H54 (cell line): ENCODE results near the gene SLC28A1.

Source experiments
- DNase-seq: peaks from one replicate; pipeline ENCODE4 v3.0.0; 2011; ENCODE audit warnings: low spot score, mixed read lengths; ENCODE audit not compliant: insufficient read length
- FAIRE-seq: peaks from 3 replicates; lab custom pipeline; 2011; peaks lifted over from hg19 to GRCh38; lab: Jason Lieb, UNC
- POLR2A ChIP-seq: IDR thresholded peaks from 2 replicates; pipeline ENCODE4 v1.6.1; 2011; ENCODE audit warnings: low read depth, mild to moderate bottlenecking, low read length

The SLC28A1 gene

DNA sequence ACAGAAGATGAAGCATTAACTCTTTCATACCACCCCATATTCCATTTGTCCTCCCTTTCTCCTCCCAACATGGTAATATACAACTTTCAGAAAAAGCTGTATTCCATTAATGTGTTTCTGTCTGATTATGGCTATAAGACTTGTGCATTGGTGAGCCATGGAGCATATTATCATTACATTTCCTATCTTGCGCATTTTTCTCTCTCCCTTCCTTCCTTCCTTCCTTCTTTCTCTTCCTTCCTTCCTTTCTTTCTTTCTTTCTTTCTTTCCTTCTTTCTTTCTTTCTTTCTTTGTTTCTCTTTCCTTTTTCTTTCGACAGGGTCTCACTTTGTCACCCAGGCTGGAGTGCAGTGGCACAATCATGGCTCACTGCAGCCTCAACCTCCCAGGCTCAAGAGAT lies 71.7 kb downstream of the SLC28A1 start:
- TF ChIP-seq POLR2A, result no peak
- FAIRE-seq, result no peak
- no peak for DNase-seq

DNA sequence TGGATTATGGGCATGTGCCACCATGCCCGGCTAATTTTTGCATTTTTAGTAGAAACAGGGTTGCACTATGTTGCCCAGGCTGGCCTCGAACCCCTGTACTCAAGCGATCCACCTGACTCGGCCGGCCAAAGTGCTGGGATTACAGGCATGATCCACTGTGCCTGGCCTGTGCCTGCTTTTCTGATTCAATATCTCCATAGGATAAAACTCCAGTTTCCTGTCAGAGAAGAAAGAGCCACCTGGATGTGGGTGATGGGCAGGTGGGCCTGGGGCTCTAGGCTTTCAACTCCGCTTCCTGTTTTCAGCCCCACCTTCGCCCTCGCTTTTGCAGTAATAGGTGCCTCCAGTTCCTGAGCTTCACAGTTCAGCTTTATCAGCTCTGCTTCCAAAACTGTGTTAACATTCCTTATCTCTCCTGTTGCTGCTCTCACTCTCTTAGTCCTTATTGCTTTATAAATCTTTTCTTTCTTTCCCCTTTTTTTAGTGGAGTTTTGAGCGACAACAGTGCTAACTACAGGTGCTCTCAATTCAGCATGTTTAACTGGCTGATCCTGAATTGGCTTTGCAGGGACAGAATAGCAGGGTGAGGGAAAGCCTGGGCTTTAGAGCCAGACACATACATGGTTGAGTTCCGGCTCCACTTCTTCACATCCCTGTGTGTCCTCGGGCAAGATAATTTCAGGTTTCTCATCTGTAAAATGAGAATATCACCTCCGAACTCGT lies 76.1 kb downstream of the SLC28A1 start:
- no peak for TF ChIP-seq POLR2A
- no peak for DNase-seq
- FAIRE-seq, result no peak

DNA sequence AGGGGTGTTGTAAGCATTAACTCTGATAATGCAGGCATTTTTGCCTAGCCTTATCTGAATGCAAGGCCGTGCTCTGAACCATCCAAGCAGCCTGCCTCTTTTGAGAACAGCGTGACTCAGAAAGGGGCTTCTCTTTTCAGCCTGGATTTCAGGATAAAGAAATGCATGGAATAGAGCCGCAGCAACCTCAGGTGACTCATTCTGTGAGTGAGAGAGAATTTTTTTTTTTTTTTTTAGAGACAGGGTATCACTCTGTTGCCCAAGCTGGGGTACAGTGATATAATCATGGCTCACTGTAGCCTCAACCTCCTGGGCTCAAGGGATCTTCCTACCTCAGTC lies 76.6 kb downstream of the SLC28A1 start:
- FAIRE-seq (no peak), DNase-seq (peak; percentile 35)
- TF ChIP-seq POLR2A, result no peak

DNA sequence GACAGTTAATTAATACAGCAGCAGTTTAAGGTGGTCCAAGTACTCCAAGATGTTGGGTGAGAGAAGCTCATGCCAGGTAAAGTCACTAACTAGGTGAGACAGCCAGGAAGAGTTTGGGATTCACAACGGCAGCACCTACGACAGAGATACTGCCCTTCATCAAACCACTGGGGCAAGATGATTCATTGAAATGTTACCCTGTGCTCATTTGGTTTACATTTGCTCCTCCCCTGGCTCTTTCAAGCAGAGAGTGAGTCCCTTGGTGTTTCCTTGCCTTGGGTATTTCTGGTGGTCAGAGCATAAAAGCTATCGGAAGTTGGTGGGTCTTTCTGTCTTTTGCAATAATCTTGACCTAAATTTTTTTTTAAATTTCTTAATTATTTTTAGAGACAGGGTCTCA lies 77.2 kb downstream of the SLC28A1 start:
- no peak for TF ChIP-seq POLR2A
- FAIRE-seq (no peak), DNase-seq (no peak)

DNA sequence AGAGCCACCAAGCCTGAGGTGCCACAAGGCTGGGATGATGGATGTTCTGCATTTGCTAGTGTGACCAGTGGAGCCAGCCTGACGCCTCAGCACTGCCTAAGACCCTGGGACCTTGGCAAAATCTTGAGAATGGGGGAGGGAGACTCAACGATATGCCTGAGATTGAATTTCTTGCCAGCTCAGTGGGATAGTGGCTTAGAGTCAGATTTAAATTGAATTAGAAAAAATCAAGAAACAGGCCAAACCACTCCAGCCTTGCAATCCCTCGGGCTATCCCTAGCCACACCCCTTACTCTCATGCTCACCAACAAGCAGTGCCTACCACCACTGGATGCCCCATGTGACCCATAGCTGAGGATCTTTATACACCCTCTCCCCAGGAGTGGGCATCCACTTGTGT lies 78.5 kb downstream of the SLC28A1 start:
- FAIRE-seq, result no peak
- DNase-seq, result no peak

DNA sequence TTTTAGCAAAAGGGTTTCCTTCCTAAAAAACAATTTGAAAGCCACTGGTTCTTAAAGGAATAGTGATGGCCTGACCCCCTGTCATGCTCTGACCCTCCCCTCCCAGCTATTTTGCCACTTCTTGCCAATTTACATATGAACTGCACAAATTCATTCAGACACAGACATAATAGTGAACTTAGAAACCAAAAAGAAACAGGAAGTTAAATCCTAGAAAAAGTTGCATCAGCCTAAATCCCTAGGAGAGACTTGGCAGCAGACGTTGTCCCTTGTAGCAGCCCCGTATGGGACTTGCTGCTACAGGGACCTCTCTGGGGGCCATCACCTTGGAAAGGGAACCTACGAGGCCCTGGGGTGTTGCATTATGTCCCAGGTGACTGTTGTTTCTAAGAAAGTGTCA lies 82.9 kb downstream of the SLC28A1 start:
- no peak for TF ChIP-seq POLR2A
- no peak for DNase-seq
- no peak for FAIRE-seq

More for the DNA sequence above, 78.5 kb downstream of the SLC28A1 start:
- TF ChIP-seq POLR2A, result no peak

DNA sequence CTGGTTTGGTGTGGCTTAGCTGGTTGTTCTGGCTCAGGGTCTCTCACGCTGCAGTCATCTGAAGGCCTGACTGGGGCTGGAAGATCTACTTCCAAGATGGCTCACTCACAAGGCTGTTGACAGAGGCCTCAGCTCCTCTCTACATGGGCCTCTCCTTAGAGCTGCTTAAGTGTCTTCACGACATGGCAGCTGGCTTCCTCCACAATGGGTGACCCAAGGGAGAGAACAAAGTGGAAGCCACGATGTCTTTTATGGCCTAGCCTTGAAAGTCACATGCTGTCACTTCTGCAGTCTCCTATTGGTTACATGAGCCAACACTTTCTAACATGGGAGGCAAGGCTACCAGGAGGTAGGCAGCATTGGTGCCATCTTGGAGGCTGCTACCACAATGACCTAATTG lies 83.8 kb downstream of the SLC28A1 start:
- FAIRE-seq (no peak), DNase-seq (no peak)
- no peak for TF ChIP-seq POLR2A

DNA sequence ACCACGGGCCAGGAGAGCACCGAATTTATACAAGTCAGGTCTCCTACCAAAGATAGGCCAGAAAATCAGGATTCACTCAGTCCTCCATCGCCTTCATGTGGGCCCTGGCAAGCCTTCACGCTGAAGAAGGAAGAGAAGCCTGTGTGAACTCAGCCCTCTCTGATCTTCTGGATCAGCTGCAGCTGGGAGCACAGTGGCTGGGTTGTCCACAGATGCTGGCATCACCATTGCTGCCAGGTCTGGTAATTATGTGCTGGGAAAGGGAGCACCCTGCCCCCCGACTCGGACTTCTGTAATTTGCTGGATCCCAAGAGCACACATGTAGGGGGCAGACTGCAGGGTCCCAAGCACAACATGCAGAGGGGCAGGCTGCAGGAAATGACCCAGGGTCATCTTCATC lies 84.8 kb downstream of the SLC28A1 start:
- no peak for TF ChIP-seq POLR2A
- no peak for FAIRE-seq
- DNase-seq, result no peak

DNA sequence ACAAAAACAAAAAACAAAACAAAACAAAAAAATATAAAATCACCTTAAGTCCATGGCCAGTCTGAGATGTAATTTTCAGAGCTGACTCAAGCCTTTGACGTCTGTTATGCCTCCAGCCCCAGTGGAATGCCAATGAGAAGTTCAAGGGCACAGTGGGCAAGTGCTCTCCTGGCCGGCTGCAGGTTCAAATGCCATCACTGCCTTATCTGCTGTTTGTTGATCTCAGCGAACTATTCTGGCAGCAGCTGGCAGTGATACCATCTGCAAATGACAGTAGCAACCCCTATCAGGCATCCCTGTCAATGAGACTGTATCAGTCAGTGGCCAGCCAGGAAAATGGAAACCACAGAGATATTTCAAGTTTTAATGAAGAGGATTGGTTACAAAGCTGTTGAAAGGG lies 86.4 kb downstream of the SLC28A1 start:
- FAIRE-seq, result no peak
- no peak for DNase-seq
- TF ChIP-seq POLR2A, result no peak

DNA sequence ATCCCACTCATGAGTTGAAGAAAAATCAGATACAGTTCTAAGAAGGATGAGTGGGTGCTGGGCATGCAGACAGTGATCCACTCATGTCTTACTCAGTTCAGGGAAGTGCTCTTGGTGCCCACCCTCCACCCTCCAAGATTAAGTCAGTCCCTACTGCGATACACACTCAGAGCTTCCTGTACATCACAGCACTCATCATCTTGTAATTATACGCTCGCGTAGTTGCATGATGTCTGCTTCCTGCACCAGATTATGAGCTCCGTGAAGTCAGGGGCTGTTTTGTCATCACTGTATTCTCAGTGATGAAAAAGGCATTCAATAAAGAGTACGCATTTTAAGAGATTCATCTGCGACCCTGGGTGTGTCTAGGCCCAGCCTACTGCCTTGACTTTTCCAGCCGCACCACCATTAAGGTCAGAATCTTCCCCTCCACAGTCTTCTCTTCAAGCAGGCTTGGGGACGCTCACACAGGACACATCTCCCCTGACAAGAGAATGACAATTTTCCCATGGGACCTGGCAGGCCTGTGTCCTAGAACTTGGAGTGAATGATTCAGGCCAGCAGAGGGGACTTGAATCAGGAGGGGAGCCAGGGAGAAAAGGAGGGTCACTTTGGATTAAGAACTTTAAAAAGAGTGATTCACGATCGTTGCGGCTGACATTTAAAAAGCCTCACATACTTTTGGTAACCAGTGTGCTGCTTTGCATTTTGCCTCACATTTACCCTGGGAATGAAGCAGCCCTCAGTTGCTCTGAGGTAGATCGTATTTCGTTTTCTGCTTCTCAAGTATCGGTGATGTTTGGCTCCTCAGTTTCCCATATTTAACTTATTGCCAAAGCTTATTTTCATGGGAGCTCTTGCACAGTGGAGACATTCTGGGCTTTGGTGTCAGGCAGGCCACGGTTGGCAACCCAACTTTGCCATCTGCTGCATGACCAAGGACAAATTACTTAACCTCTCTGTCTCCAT lies 89.3 kb downstream of the SLC28A1 start:
- no peak for DNase-seq
- FAIRE-seq, result no peak

DNA sequence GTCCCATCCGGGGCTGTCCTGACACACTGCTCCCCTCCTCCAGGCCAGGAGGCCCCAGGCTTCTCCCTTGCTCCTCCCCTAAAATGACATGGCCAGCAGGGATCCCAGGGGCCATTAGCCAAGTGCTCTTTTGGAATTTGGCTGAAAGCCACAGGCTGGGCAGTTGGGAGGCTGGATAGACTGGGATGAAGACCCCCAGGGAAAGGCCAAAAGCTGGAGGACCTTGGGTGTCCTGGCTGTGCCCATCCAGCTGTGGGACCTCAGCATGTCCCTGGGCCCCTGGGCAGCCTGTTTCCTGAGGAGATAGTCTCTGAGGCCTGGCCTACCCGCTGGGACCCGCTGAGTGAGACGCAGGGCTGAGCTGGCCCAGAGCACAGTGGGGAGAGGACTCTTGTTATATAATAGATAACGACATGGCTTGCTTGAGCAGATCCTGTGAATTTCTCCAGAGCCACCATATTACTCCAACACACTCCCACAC lies 91.4 kb downstream of the SLC28A1 start:
- no peak for FAIRE-seq
- TF ChIP-seq POLR2A, result no peak
- no peak for DNase-seq

More for the DNA sequence above, 89.3 kb downstream of the SLC28A1 start:
- TF ChIP-seq POLR2A, result no peak

DNA sequence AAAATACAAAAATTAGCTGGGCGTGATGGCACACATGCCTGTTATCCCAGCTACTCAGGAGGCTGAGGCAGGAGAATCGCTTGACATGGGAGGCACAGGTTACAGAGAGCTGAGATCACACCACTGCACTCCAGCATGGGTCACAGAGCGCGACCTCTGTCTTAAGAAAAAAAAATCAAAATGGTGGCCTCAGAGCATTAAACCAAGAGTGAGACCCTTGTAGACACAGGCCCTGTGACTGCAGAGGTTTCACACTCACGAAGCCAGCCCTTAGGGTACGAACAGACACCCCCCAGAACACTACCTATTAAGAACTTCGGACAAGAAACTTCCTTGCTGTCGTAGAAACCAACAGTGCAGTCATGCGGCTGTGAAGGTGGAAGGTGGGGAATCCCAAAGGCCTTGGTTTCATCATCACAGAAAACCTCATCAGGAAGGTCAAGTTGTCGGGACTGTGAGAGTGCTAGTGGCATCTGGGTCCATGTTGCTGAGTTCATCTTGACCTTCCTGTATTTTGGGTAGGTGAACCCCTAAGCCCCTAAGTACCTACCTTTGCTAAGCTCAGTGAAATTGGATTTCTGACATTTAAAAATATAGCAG lies 92.4 kb downstream of the SLC28A1 start:
- FAIRE-seq, result no peak

DNA sequence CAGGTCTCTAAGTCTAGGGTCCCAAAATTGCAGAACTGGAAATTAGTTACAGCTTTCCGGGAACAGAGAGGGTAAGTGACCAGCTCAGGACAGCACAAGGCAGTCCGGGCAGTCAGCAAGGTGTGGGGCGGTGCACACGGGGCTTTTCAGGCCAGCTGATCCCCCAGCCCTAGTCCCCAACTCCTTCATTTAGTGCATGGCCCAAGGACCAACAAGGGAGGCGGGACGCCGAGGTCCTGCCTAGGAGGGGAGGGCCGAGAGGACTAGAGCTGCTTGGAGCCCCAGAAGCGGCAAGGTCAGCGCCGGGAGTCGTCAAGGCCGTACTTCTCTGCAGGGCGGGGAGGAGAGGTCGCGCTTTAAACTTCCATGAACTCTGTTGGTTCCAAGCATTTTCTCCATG lies 95.2 kb downstream of the SLC28A1 start:
- TF ChIP-seq POLR2A, result no peak
- FAIRE-seq (no peak), DNase-seq (no peak)

More for the DNA sequence above, 92.4 kb downstream of the SLC28A1 start:
- TF ChIP-seq POLR2A, result no peak
- DNase-seq, result no peak

DNA sequence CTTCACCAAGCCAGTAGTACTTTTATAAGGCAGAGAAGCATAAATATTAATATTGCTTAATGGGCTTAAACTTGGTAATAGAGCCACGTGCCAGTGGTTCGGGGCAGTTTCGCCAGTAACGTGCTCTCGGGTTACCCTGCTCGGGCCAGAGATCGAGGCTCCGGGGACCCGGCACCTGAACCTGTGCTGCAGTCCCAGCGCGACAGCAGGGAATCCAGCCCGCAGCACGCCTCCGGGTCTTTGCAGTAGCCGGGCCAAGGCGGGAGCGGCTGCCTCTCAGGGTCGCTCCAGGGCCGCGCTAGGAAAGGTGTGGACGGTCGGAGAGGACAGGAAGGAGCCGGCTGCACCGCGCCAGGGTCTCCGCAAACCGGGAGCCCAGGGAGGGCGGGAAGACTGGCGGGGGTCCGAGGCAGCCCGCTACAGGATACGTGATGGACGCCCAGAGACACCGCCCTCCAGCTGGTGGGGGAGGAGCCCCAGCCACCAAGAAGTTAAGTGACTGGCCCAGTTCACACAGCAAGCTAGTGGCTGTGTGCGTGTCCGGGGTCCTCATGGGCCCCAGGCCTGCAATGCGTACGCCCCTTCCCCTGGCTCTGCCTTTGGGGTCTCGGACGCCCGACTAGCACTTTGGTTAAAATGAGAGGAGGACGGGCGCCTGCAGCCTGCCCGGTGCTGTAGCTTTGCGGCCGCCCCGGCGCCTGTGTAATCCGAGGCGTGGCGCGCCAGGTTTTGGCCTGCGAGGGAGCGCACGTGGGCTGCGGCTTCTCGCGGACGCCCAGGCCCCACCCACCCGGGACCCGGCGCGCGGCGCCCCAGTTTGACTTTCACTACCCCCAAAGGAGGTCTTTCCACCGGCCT lies 96.0 kb downstream of the SLC28A1 start:
- DNase-seq (peak; percentile 55), FAIRE-seq (no peak)
- peak; percentile 43; the same call in 1 of the 2 replicates for TF ChIP-seq POLR2A
